ENCODE data around the gene ALX4. TPM values are rescaled to one million over a fixed set of nuclear protein-coding genes. Genes with fewer than 3 reads are reported as not detected.

ALX4 gene
- total and polyA plus RNA-seq, 5 donors from 2014 or later, result not detected

DNA sequence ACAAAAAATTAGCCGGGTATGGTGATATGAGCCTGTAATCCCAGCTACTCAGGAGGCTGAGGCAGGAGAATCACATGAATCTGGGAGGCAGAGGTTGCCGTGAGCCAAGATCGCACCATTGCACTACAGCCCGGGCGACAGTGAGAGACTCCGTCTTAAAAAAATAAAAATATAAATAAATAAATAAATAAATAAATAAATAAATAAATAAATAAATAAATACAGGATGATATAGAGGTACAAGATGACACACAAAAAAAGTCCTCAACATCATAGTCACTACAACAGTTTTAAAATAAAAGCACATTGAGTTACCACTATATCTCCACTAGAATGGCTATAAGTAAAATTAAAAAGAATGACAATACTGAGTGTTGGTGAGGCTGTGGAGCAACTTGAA is 97.8 kb downstream of the ALX4 start:
- Histone ChIP-seq H3K36me3 (ENCODE audit: control insufficient read depth, insufficient read depth, low read length) (peaks cover 13% of the 10 kb centered on the region), H3K4me1 (ENCODE audit: control insufficient read depth, insufficient read depth, low read length, poor library complexity, severe bottlenecking) (no peaks in the 10 kb centered on the region), H3K27me3 (ENCODE audit: control insufficient read depth, insufficient read depth, low read length) (no peaks in the 10 kb centered on the region), H3K4me3 (ENCODE audit: low read depth, low read length) (no peak overlapping the region), H3K9me3 (ENCODE audit: control insufficient read depth in 2 of 2, low read length in 2 of 2) (peaks cover 0 to 7% of the 10 kb centered on the region in 2 experiments), H3K27ac (ENCODE audit: insufficient read depth, low read length, poor library complexity, severe bottlenecking) (no peak overlapping the region)
- Mint-ChIP-seq H3K9me3 (peaks cover 0 to 7% (median 4%) of the 10 kb centered on the region in 7 donors), H3K36me3 (peaks cover 58% of the 10 kb centered on the region), H3K27me3 (no peaks in the 10 kb centered on the region), H3K27ac (no peak overlapping the region), H3K4me3 (no peak overlapping the region), H3K4me1 (peaks cover 0 to 6% (median under 1%) of the 10 kb centered on the region in 4 donors)
- no peak for ATAC-seq (ENCODE audit: low read depth in 2 of 2)
- no peak for DNase-seq

Other genes with a start within 250 kb of the ALX4 start
- 77.9 TPM for gene ACCS, start 243.9 kb downstream of the ALX4 start, total RNA-seq
- 1 to 10 TPM; 1.3 to 6.9 (median 1.7) TPM for gene ACCS, start 243.9 kb downstream of the ALX4 start, polyA plus RNA-seq
- gene EXT2, start 214.5 kb downstream of the ALX4 start, total RNA-seq, result 25.6 TPM
- 10 to 100 TPM; 39.0 to 42.6 (median 41.4) TPM for gene EXT2, start 214.5 kb downstream of the ALX4 start, polyA plus RNA-seq

Measured in CD4-positive, CD25-positive, alpha-beta regulatory T cell (primary cell).